IPS-18a (cell line): ENCODE data around the gene IPO13.

Experiments used
- H3K27ac ChIP-seq: one replicate; pipeline ENCODE4 v1.5.1; 2013; ENCODE audit warnings: low read length
- H3K27me3 ChIP-seq: one replicate; pipeline ENCODE4 v1.6.1; 2013; ENCODE audit warnings: mild to moderate bottlenecking, low read length; ENCODE audit not compliant: control insufficient read depth, insufficient read depth
- H3K36me3 ChIP-seq: one replicate; pipeline ENCODE4 v1.6.1; 2013; ENCODE audit warnings: low read depth, low read length; ENCODE audit not compliant: control insufficient read depth
- H3K4me1 ChIP-seq: one replicate; pipeline ENCODE4 v1.6.1; 2013; ENCODE audit warnings: low read depth, low read length; ENCODE audit not compliant: control insufficient read depth
- H3K4me3 ChIP-seq: one replicate; pipeline ENCODE4 v1.5.1; 2013; ENCODE audit warnings: low read length
- H3K9ac ChIP-seq: one replicate; pipeline ENCODE4 v1.6.1; 2013; ENCODE audit warnings: mild to moderate bottlenecking, low read length, moderate library complexity
- H3K9me3 ChIP-seq: one replicate; pipeline ENCODE4 v1.6.1; 2013; ENCODE audit warnings: low read depth, low read length; ENCODE audit not compliant: control insufficient read depth

Gene IPO13

DNA sequence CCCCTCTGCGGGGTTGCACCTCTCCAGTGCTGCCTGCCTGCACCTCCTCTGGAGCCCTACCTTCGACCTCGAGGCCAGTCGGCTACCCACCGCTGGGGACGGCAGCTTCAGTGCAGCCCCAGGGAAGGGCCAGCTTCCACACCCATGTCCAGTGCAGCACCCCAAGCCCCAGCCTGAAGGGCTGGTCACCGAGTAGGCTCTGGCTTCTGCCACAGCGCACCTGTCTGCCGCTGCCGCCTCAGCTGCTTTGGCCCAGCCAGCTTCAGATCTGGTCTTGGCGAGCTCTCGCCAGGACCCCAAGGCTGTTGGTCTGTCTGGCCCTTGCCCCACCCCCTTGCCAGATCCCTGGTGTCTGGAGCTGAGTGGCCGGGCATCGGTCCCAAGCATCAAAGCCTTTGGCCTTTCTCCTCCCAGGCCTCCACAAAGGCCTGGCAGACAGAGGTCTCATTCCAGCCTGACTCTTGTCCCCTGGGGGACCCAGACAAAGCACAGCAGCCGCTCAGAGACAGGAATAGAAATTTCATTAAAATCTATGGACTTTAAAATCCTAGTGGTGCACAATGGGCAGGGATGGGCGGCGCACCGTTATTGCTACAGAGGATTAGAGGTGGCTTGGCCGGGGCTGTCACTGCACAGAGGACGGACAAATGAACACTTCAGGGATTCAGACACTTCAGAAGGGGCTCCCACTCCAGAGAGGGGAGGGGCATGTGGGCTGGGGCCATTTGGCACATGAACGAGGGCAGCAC is 49.4 kb downstream of the IPO13 start:
- peaks cover 4% of the 10 kb centered on the region for H3K4me1 ChIP-seq
- H3K9ac ChIP-seq, result no peak overlapping the region
- no peak overlapping the region for H3K4me3 ChIP-seq
- H3K36me3 ChIP-seq, result no peaks in the 10 kb centered on the region
- H3K27me3 ChIP-seq, result no peaks in the 10 kb centered on the region
- H3K9me3 ChIP-seq, result no peaks in the 10 kb centered on the region
- no peak overlapping the region for H3K27ac ChIP-seq

DNA sequence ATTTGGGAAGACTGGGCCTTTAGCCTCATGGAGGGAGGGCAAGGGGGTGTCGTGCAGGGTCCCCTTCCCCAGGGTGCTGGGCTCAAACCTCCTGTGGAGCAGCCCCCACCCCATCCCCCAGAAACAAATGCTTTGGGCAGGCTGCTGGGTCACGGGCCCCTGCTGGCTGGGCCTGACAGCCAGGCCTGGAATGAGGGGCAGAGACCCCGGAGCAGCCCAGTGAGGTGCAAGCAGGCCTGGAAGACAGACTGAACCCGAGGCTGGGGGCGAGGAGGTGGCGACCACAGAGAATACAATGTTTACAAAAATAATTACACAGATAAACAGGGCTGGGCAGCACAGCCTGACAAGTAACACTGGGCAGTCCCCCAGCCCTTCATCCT is 50.0 kb downstream of the IPO13 start:
- no peak overlapping the region for H3K9ac ChIP-seq
- no peaks in the 10 kb centered on the region for H3K27me3 ChIP-seq
- H3K9me3 ChIP-seq, result no peaks in the 10 kb centered on the region
- no peak overlapping the region for H3K4me3 ChIP-seq
- H3K36me3 ChIP-seq, result no peaks in the 10 kb centered on the region
- H3K27ac ChIP-seq, result no peak overlapping the region
- H3K4me1 ChIP-seq, result peaks cover 4% of the 10 kb centered on the region

GRCh38 chr1:43997295-43997999 is 50.7 kb downstream of the IPO13 start:
- Histone ChIP-seq H3K9ac (no peak overlapping the region), H3K4me3 (no peak overlapping the region), H3K9me3 (no peaks in the 10 kb centered on the region), H3K27ac (no peak overlapping the region), H3K4me1 (peaks cover 4% of the 10 kb centered on the region), H3K27me3 (no peaks in the 10 kb centered on the region), H3K36me3 (no peaks in the 10 kb centered on the region)

- Histone ChIP-seq H3K4me3 (no peak overlapping the region), H3K27me3 (no peaks in the 10 kb centered on the region), H3K9me3 (no peaks in the 10 kb centered on the region), H3K36me3 (no peaks in the 10 kb centered on the region), H3K4me1 (no peaks in the 10 kb centered on the region), H3K27ac (no peak overlapping the region), H3K9ac (no peak overlapping the region)
Observed at GRCh38 chr1:43998000-43998378, 51.2 kb downstream of the IPO13 start.

- no peaks in the 10 kb centered on the region for H3K9me3 ChIP-seq
- no peak overlapping the region for H3K4me3 ChIP-seq
- no peak overlapping the region for H3K9ac ChIP-seq
- no peaks in the 10 kb centered on the region for H3K36me3 ChIP-seq
- H3K27ac ChIP-seq, result no peak overlapping the region
- H3K4me1 ChIP-seq, result no peaks in the 10 kb centered on the region
- no peaks in the 10 kb centered on the region for H3K27me3 ChIP-seq
Observed at GRCh38 chr1:43999455-43999854, 52.7 kb downstream of the IPO13 start.

DNA sequence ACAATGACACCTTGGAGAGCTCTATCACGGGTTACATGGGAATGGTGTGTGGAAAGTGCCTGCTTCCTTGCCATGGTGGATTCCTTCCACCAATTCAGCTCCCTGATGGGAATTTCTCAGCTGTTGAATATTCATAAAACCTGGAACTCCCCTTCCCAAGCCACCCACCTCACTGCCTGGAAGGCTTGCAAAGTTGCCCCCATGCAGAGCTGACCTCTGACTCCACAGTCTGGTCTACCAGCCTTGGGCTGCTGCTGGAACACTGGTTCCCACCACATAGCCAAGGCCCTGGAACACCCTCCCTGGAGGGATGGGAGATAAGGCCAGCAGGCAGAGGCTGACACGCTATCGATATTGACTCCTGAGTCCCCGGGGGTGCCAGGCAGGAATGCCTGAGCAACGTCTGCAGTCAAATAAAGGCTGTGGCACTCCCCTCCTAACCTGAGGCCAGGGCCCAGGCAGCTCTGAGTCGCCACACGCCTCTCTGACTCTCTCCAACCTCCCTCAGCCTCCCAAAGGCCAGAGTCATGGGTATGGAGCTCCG is 53.4 kb downstream of the IPO13 start:
- no peak overlapping the region for H3K27ac ChIP-seq
- H3K9ac ChIP-seq, result no peak overlapping the region
- H3K27me3 ChIP-seq, result no peaks in the 10 kb centered on the region
- H3K4me1 ChIP-seq, result no peaks in the 10 kb centered on the region
- H3K9me3 ChIP-seq, result no peaks in the 10 kb centered on the region
- no peaks in the 10 kb centered on the region for H3K36me3 ChIP-seq
- H3K4me3 ChIP-seq, result no peak overlapping the region

GRCh38 chr1:44002165-44002564 is 55.4 kb downstream of the IPO13 start:
- Histone ChIP-seq H3K9ac (no peak overlapping the region), H3K36me3 (no peaks in the 10 kb centered on the region), H3K27me3 (no peaks in the 10 kb centered on the region), H3K4me3 (no peak overlapping the region), H3K4me1 (no peaks in the 10 kb centered on the region), H3K9me3 (no peaks in the 10 kb centered on the region), H3K27ac (no peak overlapping the region)

- H3K4me3 ChIP-seq, result no peak overlapping the region
- H3K27ac ChIP-seq, result no peak overlapping the region
- no peak overlapping the region for H3K9ac ChIP-seq
Observed at GRCh38 chr1:44002606-44003157, 55.9 kb downstream of the IPO13 start.

GRCh38 chr1:44008259-44008658 is 61.5 kb downstream of the IPO13 start:
- Histone ChIP-seq H3K27me3 (no peaks in the 10 kb centered on the region), H3K4me1 (no peaks in the 10 kb centered on the region), H3K27ac (no peak overlapping the region), H3K36me3 (peaks cover 3% of the 10 kb centered on the region), H3K9ac (no peak overlapping the region), H3K9me3 (no peaks in the 10 kb centered on the region), H3K4me3 (no peak overlapping the region)

More at GRCh38 chr1:44002606-44003157, 55.9 kb downstream of the IPO13 start:
- Histone ChIP-seq H3K36me3 (no peaks in the 10 kb centered on the region), H3K27me3 (no peaks in the 10 kb centered on the region), H3K9me3 (no peaks in the 10 kb centered on the region), H3K4me1 (no peaks in the 10 kb centered on the region)

- Histone ChIP-seq H3K27me3 (no peaks in the 10 kb centered on the region), H3K27ac (no peak overlapping the region), H3K36me3 (peaks cover 3% of the 10 kb centered on the region), H3K4me3 (no peak overlapping the region), H3K9me3 (no peaks in the 10 kb centered on the region), H3K9ac (no peak overlapping the region), H3K4me1 (no peaks in the 10 kb centered on the region)
Observed at GRCh38 chr1:44010935-44011471, 64.3 kb downstream of the IPO13 start.

DNA sequence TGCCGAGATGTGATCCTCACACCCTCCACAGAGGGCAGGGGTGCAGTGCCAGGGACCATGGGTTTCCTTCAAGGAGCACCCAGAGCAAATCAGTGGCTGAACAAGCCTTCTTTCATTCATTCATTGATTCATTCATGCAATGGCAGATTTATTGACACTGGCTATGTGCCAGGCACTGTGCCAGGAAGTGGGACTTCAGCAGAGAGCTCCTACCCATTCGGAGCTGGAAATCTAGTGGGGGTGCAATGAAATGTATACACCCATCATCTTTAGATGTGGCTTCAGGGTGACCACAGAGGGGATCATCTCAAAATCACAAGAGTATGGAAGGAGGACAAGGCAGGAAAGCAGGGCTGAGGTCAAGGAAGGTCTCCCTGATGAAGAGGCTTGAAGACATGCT is 65.7 kb downstream of the IPO13 start:
- H3K27me3 ChIP-seq, result no peaks in the 10 kb centered on the region
- H3K9me3 ChIP-seq, result no peaks in the 10 kb centered on the region
- no peak overlapping the region for H3K9ac ChIP-seq
- H3K4me3 ChIP-seq, result no peak overlapping the region
- H3K4me1 ChIP-seq, result no peaks in the 10 kb centered on the region
- no peak overlapping the region for H3K27ac ChIP-seq
- H3K36me3 ChIP-seq, result peaks cover 3% of the 10 kb centered on the region
